SK-N-SH (cell line): Measurements from ENCODE around the gene DYRK4. TPM values are rescaled to one million over a fixed set of nuclear protein-coding genes. Genes with fewer than 3 reads are reported as not detected.

Experiments
- CTCF ChIA-PET: fragments of 300-600, 350-600 bp; formaldehyde crosslinking; extraction: SDS; loops from one replicate; lab custom pipeline; 2021; lab: Yijun Ruan, JAX
- POLR2A ChIA-PET: fragments of 350-600 bp; sonication (Branson Sonifier 250); formaldehyde crosslinking; extraction: SDS; loops from one replicate; lab custom pipeline; 2020; ENCODE audit warnings: antibody characterized with exemption, inconsistent platforms; lab: Yijun Ruan, JAX
- DNase-seq: peaks from one replicate; pipeline ENCODE4 v3.0.0; 2012
- H2AFZ ChIP-seq: fragments of 200-600 bp; sonication (generic); 2 replicates; pipeline ENCODE4 v1.8.1; 2016; ENCODE audit warnings: antibody characterized with exemption, mild to moderate bottlenecking, low read depth
- H3F3A ChIP-seq: fragments of 200-600 bp; sonication (generic); replicated peaks from 2 replicates; pipeline ENCODE3; 2016; ENCODE audit warnings: antibody characterized with exemption, mild to moderate bottlenecking; ENCODE audit not compliant: insufficient read depth
- H3K27ac ChIP-seq, 2 experiments: fragments of 200-500 bp in 1 of 2; fragments of 200-600 bp in 1 of 2; sonication (Bioruptor generic) in 1 of 2; sonication (generic), shearing (Covaris generic) in 1 of 2; 2 replicates each; pipeline versions ENCODE4 v1.5.1 to v1.6.1; 2014 to 2016; ENCODE audit warnings: low read depth in 2 of 2, inconsistent platforms in 1 of 2, low read length in 1 of 2, mild to moderate bottlenecking in 1 of 2, mixed read lengths in 1 of 2
- H3K27me3 ChIP-seq: fragments of 200-600 bp; sonication (generic), shearing (Covaris generic); 2 replicates; pipeline ENCODE4 v1.6.1; 2016; ENCODE audit warnings: mixed run types; ENCODE audit not compliant: insufficient read depth
- H3K36me3 ChIP-seq, 2 experiments: fragments of 200-500 bp in 1 of 2; fragments of 200-600 bp in 1 of 2; sonication (Bioruptor generic) in 1 of 2; sonication (generic) in 1 of 2; replicated peaks in 1 of 2; 2 replicates each; pipeline versions ENCODE3 to v1.5.1; 2014 to 2016; ENCODE audit warnings: low read length in 1 of 2, mild to moderate bottlenecking in 1 of 2; ENCODE audit not compliant: insufficient read depth in 2 of 2, control insufficient read depth in 1 of 2
- H3K4me1 ChIP-seq, 2 experiments: fragments of 200-500 bp in 1 of 2; fragments of 200-600 bp in 1 of 2; sonication (Bioruptor generic) in 1 of 2; sonication (generic), shearing (Covaris generic) in 1 of 2; 2 replicates each; pipeline versions ENCODE4 v1.5.1 to v1.6.1; 2014 to 2016; ENCODE audit warnings: low read depth in 1 of 2, low read length in 1 of 2, mixed run types in 1 of 2; ENCODE audit not compliant: insufficient read depth in 2 of 2, control insufficient read depth in 1 of 2
- H3K4me2 ChIP-seq: fragments of 200-600 bp; sonication (generic), shearing (Covaris generic); 2 replicates; pipeline ENCODE4 v1.6.1; 2017; ENCODE audit warnings: mixed run types
- H3K4me3 ChIP-seq, 2 experiments: fragments of 200-500 bp in 1 of 2; fragments of 200-600 bp in 1 of 2; sonication (Bioruptor generic) in 1 of 2; sonication (generic), shearing (Covaris generic) in 1 of 2; 2 replicates each; pipeline versions ENCODE4 v1.5.1 to v1.8.1; 2014 to 2016; ENCODE audit warnings: low read depth in 2 of 2, inconsistent platforms in 1 of 2, low read length in 1 of 2, mild to moderate bottlenecking in 1 of 2, mixed read lengths in 1 of 2, moderate library complexity in 1 of 2
- H3K79me2 ChIP-seq: fragments of 200-600 bp; sonication (generic); 2 replicates; pipeline ENCODE4 v1.8.1; 2017; ENCODE audit warnings: mild to moderate bottlenecking; ENCODE audit not compliant: insufficient read depth
- H3K9ac ChIP-seq: fragments of 200-600 bp; sonication (generic); 2 replicates; pipeline ENCODE4 v1.6.1; 2017; ENCODE audit warnings: mixed run types
- H3K9me2 ChIP-seq: fragments of 200-600 bp; sonication (generic); 2 replicates; pipeline ENCODE4 v1.6.1; 2017; ENCODE audit warnings: mixed run types
- H3K9me3 ChIP-seq: fragments of 200-600 bp; sonication (generic); 2 replicates; pipeline ENCODE4 v1.6.1; 2017; ENCODE audit warnings: mixed run types, mild to moderate bottlenecking, moderate library complexity
- H4K20me1 ChIP-seq: fragments of 200-600 bp; sonication (generic); 2 replicates; pipeline ENCODE4 v1.6.1; 2017; ENCODE audit warnings: mild to moderate bottlenecking, mixed run types; ENCODE audit not compliant: insufficient read depth
- CTCF ChIP-seq: fragments of 200-600 bp; sonication (generic); IDR thresholded peaks from 2 replicates; pipeline ENCODE4 v1.6.1; 2017; ENCODE audit warnings: antibody characterized with exemption, mild to moderate bottlenecking, moderate library complexity
- ELF1 ChIP-seq: IDR thresholded peaks from 2 replicates; pipeline ENCODE4 v1.4.0; 2012
- EZH2phosphoT487 ChIP-seq: fragments of 200-600 bp; sonication (generic); IDR thresholded peaks from 2 replicates; pipeline ENCODE4 v1.6.1; 2017; ENCODE audit warnings: low read depth, mixed run types, mild to moderate bottlenecking, antibody characterized with exemption, moderate library complexity, borderline replicate concordance
- FOXJ3 ChIP-seq: sonication (generic); formaldehyde crosslinking; IDR thresholded peaks from 2 replicates; pipeline ENCODE4 v1.5.1; 2020; ENCODE audit warnings: mild to moderate bottlenecking, missing genetic modification reagents
- IRF3 ChIP-seq: fragments of 150-350 bp; IDR thresholded peaks from 2 replicates; pipeline ENCODE4 v1.6.1; 2016; ENCODE audit warnings: mild to moderate bottlenecking, low read depth, low read length
- JUND ChIP-seq: IDR thresholded peaks from 2 replicates; pipeline ENCODE4 v1.4.0; 2012
- MEF2A ChIP-seq: IDR thresholded peaks from 2 replicates; pipeline ENCODE4 v1.4.0; 2012; ENCODE audit warnings: low read depth, borderline replicate concordance
- MXI1 ChIP-seq: IDR thresholded peaks from 2 replicates; pipeline ENCODE4 v1.6.1; 2012; ENCODE audit warnings: mild to moderate bottlenecking, low read depth, low read length, improper control_type of control experiment
- NFIC ChIP-seq: IDR thresholded peaks from 2 replicates; pipeline ENCODE4 v1.4.0; 2012; ENCODE audit warnings: borderline replicate concordance
- POLR2AphosphoS5 ChIP-seq: IDR thresholded peaks from 2 replicates; pipeline ENCODE4 v1.6.1; 2012; ENCODE audit warnings: low read depth, low read length
- RAD21 ChIP-seq: IDR thresholded peaks from 2 replicates; pipeline ENCODE4 v1.6.1; 2012; ENCODE audit warnings: mild to moderate bottlenecking, low read length
- RCOR1 ChIP-seq: fragments of 150-350 bp; IDR thresholded peaks from 2 replicates; pipeline ENCODE4 v1.6.1; 2017; ENCODE audit warnings: antibody characterized with exemption, low read length
- REST ChIP-seq: IDR thresholded peaks from 2 replicates; pipeline ENCODE4 v1.6.1; 2012; ENCODE audit warnings: mild to moderate bottlenecking, low read depth, low read length, moderate library complexity
- SIN3A ChIP-seq: IDR thresholded peaks from 2 replicates; pipeline ENCODE4 v1.6.1; 2012; ENCODE audit warnings: low read depth, mild to moderate bottlenecking, low read length, moderate library complexity, borderline replicate concordance
- SMC3 ChIP-seq: IDR thresholded peaks from 2 replicates; pipeline ENCODE4 v1.6.1; 2012; ENCODE audit warnings: low read depth, low read length, improper control_type of control experiment
- TCF12 ChIP-seq: IDR thresholded peaks from 2 replicates; pipeline ENCODE4 v1.4.0; 2012
- TEAD4 ChIP-seq: IDR thresholded peaks from 2 replicates; pipeline ENCODE4 v1.4.0; 2012; ENCODE audit warnings: mild to moderate bottlenecking, borderline replicate concordance; ENCODE audit not compliant: insufficient read depth
- USF2 ChIP-seq: fragments of 150-350 bp; IDR thresholded peaks from 2 replicates; pipeline ENCODE4 v1.6.1; 2017; ENCODE audit warnings: antibody characterized with exemption, low read length, low read depth, borderline replicate concordance
- WGBS: methylation state at CpG from one replicate; pipeline ENCODE4 v1.1.6; 2017; ENCODE audit warnings: low lambda C conversion rate; 5-methylcytosine and 5-hydroxymethylcytosine counted together
- polyA plus RNA-seq, 3 experiments: library from polyadenylated mRNA; depleted of rRNA; stranded (reverse); fragments of >200 nt; gene quantifications; 2 replicates each; pipeline ENCODE4 v1.2.3, GENCODE V29; 2012
- TF ChIP-seq, protein P1 (sequence below): IDR thresholded peaks from 2 replicates; pipeline ENCODE4 v1.4.0; 2012; ENCODE audit warnings: low read depth, borderline replicate concordance

DYRK4 gene
- polyA plus RNA-seq, 1 of the 3 experiments (the other 2 are of a cell fraction) = 38.6 TPM

DNA sequence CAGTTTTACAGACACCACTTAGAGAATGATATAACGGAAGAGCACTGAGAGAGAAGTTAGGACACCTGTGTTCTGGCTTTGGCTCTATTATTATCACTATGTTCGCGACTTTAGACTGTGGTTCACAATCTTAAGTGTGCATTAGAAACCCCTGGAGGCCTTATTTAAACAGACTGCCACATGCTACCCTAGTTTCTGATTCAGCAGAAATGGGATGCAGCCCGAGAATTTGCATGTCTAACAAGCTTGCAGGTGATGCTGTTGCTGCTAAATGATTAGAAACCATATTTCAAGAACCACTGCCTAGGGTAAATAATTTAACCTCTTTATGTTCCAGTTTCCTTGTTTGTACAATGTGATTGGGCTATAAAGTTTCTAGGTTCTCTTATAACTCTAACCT, 26.9 kb upstream of the DYRK4 start:
- H3K9me2 ChIP-seq = no peaks in the 10 kb centered on the region
- DNase-seq = no peak
- H3K9ac ChIP-seq = no peak overlapping the region
- POLR2A ChIA-PET = no interaction called here
- no peaks in the 10 kb centered on the region for H3K9me3 ChIP-seq
- no peak overlapping the region for H2AFZ ChIP-seq
- H3K4me1 ChIP-seq = peaks cover 6 to 17% of the 10 kb centered on the region in 2 experiments
- H3K27ac ChIP-seq = no peak overlapping the region
- CTCF ChIA-PET = interaction anchor here (0.7 to 1.4 kb wide), 3 partner anchors 69 to 228 kb away, joined by 3 to 4 read pairs (median 4); no protein-coding TSS in a partner anchor
- H3K79me2 ChIP-seq = peaks cover 50% of the 10 kb centered on the region
- no peak overlapping the region for H3K4me2 ChIP-seq
- no peak overlapping the region for H3K4me3 ChIP-seq
- 96% methylated on average over 4 of the region's 4 CpGs for WGBS
- H3K27me3 ChIP-seq = no peaks in the 10 kb centered on the region
- H4K20me1 ChIP-seq = no peaks in the 10 kb centered on the region
- no peaks in the 10 kb centered on the region for H3F3A ChIP-seq
- H3K36me3 ChIP-seq = peaks cover 37 to 50% of the 10 kb centered on the region in 2 experiments
- TF ChIP-seq FOXJ3 = no peak
- TF ChIP-seq TEAD4 = no peak
- no peak for TF ChIP-seq MXI1
- TF ChIP-seq, protein P1, sequence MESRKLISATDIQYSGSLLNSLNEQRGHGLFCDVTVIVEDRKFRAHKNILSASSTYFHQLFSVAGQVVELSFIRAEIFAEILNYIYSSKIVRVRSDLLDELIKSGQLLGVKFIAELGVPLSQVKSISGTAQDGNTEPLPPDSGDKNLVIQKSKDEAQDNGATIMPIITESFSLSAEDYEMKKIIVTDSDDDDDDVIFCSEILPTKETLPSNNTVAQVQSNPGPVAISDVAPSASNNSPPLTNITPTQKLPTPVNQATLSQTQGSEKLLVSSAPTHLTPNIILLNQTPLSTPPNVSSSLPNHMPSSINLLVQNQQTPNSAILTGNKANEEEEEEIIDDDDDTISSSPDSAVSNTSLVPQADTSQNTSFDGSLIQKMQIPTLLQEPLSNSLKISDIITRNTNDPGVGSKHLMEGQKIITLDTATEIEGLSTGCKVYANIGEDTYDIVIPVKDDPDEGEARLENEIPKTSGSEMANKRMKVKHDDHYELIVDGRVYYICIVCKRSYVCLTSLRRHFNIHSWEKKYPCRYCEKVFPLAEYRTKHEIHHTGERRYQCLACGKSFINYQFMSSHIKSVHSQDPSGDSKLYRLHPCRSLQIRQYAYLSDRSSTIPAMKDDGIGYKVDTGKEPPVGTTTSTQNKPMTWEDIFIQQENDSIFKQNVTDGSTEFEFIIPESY = no peak
- no peak for TF ChIP-seq CTCF
- no peak for TF ChIP-seq EZH2phosphoT487
- TF ChIP-seq IRF3 = no peak
- TF ChIP-seq JUND = no peak
- TF ChIP-seq POLR2AphosphoS5 = no peak
- no peak for TF ChIP-seq SIN3A
- TF ChIP-seq RAD21 = no peak
- no peak for TF ChIP-seq NFIC
- no peak for TF ChIP-seq MEF2A
- TF ChIP-seq SMC3 = no peak
- TF ChIP-seq REST = no peak
- TF ChIP-seq RCOR1 = no peak
- TF ChIP-seq ELF1 = no peak
- no peak for TF ChIP-seq TCF12
- no peak for TF ChIP-seq USF2
